Vagina (tissue), 2 donors: ENCODE results near the gene SEBOX.

ENCODE experiments used
- CTCF ChIP-seq, 3 experiments: fragments of 450-650 bp in 2 of 3; fragments of 200-600 bp in 1 of 3; sonication (generic) in 1 of 3; IDR thresholded peaks; one replicate each; pipeline ENCODE4 v1.5.1; 2017 to 2019; ENCODE audit warnings: antibody characterized with exemption in 3 of 3, mild to moderate bottlenecking in 2 of 3, moderate library complexity in 2 of 3
- POLR2A ChIP-seq, 2 donors: fragments of 450-650 bp; IDR thresholded peaks; one replicate each; pipeline ENCODE4 v1.6.1; 2017; ENCODE audit warnings: antibody characterized with exemption in 2 of 2, mild to moderate bottlenecking in 2 of 2, moderate library complexity in 2 of 2
- POLR2AphosphoS5 ChIP-seq, 2 donors: sonication (generic); formaldehyde crosslinking; IDR thresholded peaks; one replicate each; pipeline ENCODE4 v1.9.0; 2017; ENCODE audit warnings: antibody characterized with exemption in 2 of 2, mild to moderate bottlenecking in 2 of 2, low read depth in 1 of 2; ENCODE audit not compliant: insufficient read depth in 1 of 2

- TF ChIP-seq CTCF (IDR thresholded peaks at IDR 0.05) = no peak
- no peak for TF ChIP-seq POLR2A (IDR thresholded peaks at IDR 0.05)
- no peak for TF ChIP-seq POLR2AphosphoS5 (IDR thresholded peaks at IDR 0.05; ENCODE audit: insufficient read depth in 1 of 2, low read depth in 1 of 2)
Observed at GRCh38 chr17:28368306-28368831, 3.4 kb upstream of the SEBOX start.
